ENCODE results near the gene LTBP3.
A peak's percentile ranks its signal among the peaks of the same experiment; 100 is the strongest.
"Not testable (repeated sequence)": the region's sequence is repeated elsewhere in the genome, so short reads cannot be mapped to it uniquely, and the experiment has no call there.

LTBP3 gene

DNA sequence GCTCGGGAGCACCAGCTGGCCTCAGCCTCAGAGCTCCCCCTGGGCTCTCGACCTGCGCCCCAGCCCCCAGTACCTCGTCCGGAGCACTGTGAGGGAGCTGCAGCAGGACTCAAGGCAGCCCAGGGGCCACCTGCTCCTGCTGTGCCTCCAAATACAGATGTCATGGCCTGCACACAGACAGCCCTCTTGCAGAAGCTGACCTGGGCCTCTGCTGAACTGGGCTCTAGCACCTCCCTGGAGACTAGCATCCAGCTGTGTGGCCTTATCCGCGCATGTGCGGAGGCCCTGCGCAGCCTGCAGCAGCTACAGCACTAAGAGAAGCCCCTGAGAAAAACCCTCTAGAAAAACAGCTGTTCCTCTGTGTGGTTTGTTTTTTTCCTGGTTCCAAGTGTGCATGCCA is 13.3 kb upstream of the LTBP3 start:
- no peak for DNase-seq

- peak; percentile 99 for DNase-seq
Observed at GRCh38 chr11:65569973-65570918, 12.1 kb upstream of the LTBP3 start, which contains the start of gene ZNRD2. ZNRD2 (plus strand) TSS chr11:65570477; CDS start chr11:65570492, 15 bp downstream.

DNA sequence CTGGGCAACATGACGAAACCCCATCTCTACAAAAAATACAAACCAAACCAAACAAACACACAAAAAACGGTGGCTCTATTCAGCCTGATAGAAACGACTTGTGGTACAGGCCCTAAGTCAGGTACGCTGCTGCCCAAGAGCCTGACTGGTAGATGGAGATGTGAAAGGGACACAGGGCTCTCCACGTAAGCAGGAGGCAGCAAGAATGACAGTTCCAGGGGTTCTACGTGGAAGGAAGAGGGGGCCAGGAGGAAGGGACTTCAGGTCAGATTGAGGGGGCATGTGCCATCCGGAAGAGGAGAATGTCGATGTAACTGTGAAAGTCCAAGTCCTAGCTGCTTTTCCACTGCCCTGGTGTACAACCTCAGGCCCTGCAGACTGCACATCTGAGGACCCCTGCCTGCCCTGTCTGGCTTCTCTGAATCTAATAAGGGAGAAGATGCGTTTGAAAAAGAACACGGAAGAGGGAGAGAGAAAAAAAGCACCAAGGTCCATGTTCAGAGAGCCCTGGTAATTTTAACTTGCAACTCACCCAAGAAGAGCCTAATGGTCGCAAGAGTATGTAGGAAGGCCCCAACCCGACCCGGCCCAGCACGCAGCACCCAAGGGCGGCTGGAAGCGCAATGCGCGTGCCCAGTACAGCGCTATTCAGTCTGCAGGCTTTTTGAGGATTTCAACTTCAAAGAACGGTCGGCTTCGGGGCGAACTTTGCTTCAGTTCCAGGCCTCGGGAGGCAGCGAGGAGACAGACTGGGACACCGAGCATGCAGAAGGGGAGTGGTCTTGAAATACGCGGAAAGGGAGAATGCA is 11.2 kb upstream of the LTBP3 start:
- no peak for DNase-seq

- no peak for DNase-seq
Observed at GRCh38 chr11:65565624-65566453, 7.7 kb upstream of the LTBP3 start.

- not testable (repeated sequence) for DNase-seq
Observed at GRCh38 chr11:65564879-65565559, 6.9 kb upstream of the LTBP3 start.

DNA sequence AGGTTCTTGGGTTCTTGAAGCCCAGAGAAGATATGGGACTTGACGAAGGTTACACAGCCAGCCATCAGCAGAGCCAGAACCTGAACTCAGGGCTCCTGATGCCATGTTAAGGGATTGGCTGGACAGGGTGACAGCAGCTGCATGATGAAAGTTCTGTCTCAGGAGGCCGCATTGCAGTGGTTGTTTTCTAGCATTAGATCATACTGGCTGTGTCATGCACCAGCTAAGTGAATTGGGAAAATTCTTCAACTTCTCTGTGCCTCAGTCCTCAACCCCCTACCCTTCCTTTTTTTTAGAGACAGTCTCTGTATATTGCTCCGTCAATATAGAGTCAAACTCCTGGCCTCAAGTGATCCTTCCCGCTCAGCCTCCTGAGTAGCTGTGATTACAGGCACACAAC is 5.4 kb upstream of the LTBP3 start:
- no peak for DNase-seq

DNA sequence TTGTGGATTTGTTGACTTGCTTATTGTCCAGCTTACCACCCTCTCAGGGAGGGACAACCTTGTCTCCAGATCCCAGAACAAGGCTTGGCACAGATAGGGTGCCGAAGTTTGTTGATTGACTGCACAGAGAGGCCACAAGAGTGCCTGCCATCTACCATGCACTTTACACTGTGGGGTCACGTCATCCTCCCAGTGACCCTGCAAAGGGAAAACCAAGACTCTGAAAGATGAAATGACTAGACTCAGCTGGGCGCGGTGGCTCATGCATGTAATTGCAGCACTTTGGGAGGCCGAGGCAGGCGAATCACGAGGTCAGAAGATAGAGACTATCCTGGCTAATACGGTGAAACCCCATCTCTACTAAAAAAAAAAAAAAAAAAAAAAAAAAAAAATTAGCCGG is 4.6 kb upstream of the LTBP3 start:
- no peak for DNase-seq

DNA sequence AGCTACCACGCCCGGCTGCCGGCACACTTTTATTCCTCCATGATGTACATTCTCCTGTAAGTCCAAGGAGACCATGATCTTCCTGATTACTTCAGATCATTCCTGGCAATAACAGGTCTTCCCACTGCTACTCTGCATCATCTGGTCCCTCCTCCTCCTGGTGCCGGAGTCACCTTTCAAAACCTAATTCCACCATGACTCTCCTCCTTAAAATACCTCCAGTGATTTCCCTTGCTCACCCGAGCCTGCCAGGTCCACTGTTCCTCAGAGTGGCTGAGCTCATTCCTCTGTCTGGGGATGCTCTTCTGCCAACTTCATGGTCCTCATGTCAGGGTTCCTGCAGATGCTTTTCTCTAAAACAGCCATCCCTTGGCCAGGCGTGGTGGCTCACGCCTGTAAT is 3.9 kb upstream of the LTBP3 start:
- DNase-seq = no peak

- peak; percentile 76 for DNase-seq
Observed at GRCh38 chr11:65560555-65561418, 2.6 kb upstream of the LTBP3 start.

DNA sequence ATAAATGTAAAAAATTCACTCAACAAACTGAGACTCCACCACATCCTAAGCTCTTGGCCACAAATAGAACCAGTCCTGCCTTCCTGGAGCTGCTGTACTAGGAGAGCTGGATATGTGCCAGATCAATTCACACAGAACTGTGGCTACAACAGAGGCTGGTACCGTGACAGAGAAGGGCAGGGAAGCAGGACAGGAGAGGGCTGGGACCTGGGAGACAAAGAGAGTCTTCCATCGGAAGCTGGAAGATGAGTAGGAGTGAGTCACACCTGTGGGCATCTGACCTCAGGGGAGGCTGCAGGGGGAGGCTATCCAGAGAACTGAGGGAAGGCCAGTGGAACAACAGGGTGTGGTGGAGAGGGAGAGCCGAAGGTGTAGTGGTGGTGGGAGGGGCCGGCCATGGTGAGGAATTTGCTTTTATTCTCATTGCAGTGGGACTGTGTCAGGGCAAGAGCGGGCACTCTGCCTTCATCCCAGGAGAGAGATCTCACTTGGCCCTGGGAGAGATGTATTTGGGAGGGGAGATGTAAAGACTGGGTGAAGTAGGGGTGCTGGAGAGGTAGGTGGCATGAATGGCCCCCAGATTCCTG is 1.9 kb upstream of the LTBP3 start:
- peak; percentile 71 for DNase-seq

GRCh38 chr11:65559535-65559934 is 1.4 kb upstream of the LTBP3 start:
- no peak for DNase-seq

- DNase-seq = no peak
Observed at GRCh38 chr11:65558930-65559509, 861 bp upstream of the LTBP3 start.

DNA sequence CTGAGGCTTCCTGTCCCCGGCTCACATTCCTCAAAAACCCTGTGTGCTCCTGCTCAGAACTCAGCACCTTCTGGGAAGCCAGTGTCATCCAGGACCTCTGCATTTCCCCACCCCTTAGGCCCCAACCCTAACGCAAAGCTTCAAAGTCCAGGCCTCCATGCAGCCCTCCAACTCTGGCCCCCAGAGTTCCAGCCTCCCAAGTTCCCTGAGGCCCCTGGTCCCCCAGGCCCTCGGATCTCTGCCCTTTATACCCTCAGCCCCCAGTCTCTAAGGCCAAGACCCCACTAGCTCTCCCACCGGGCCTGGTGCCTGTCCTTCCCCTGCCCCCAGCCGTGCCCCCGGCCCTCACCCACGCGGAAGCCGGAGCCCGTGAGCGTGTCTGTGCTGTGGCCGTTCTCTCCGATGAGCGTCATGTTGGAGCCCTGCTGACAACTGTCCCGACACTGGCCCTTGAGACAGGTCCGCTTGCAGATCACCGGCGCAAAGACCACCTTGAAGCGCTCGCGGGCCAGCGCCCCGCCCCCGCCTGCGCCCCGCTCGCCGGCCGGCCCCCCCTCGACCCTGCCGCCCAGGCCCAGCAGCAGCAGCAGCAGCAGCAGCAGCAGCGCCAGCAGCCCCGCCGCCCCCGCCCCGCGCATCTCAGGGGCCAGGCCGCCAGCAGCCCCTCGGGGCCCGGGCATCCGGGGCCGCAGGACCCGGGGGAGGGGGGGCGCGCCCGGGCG is 718 bp downstream of the LTBP3 start:
- DNase-seq = no peak

DNA sequence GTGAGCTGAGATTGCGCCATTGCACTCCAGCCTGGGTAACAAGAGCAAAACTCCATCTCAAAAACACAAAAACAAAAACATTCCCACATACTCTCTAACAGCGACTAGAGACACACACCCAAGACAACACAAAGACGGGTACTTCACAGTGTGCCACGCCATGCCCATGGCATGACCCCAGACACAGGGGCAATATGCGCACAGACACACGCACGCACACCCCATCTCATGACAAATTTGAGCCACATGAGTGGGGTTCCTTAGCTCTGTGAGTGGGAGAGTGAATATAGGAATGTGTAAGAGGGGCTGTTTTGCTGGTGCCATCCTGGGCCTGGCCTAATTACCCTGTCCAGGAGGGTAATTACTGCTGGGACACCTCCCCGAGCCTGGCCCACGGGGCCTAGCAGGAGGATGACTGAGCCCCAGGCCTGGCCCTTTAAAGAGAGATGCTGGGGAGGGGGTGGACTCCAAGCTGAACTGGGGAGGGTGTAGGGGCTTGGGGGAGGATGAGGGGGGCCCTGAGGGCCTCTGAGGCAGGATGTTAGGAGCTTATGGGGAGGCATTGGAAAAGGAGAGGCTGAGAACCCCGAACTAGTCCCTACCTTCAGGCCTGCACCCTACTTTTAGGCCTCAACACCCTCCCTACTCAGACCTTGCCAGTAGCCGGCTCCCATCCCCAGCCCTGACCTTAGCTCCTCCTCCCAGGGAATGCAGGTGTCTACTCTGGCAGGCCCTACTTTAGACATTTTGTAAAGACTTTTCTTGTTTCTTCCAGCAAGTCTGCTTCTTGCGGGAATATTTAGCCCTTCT is 1.5 kb downstream of the LTBP3 start:
- no peak for DNase-seq

GRCh38 chr11:65555693-65556231 is 2.4 kb downstream of the LTBP3 start:
- DNase-seq = peak; percentile 95

- DNase-seq = no peak
Observed at GRCh38 chr11:65554842-65555430, 3.2 kb downstream of the LTBP3 start.

GRCh38 chr11:65554057-65554818 is 3.9 kb downstream of the LTBP3 start:
- no peak for DNase-seq
